Vagina (tissue), 2 donors: ENCODE results near the gene PNPO. TPM values are rescaled to one million over a fixed set of nuclear protein-coding genes. Genes with fewer than 3 reads are reported as not detected.
"Not testable (repeated sequence)": the region's sequence is repeated elsewhere in the genome, so short reads cannot be mapped to it uniquely, and the experiment has no call there.

Experiments
- DNase-seq, 2 donors: peaks; one replicate each; pipeline ENCODE4 v3.0.0-alpha.2; 2017; ENCODE audit errors: extremely low spot score in 2 of 2
- H3K27ac ChIP-seq: fragments of 200-600 bp; sonication (generic); one replicate; pipeline ENCODE4 v1.5.1; 2019
- H3K27me3 ChIP-seq: fragments of 200-600 bp; sonication (generic); one replicate; pipeline ENCODE4 v1.5.1; 2019
- H3K36me3 ChIP-seq, 2 donors: fragments of 200-600 bp; sonication (generic); one replicate each; pipeline ENCODE4 v1.5.1; 2017 to 2019
- H3K4me1 ChIP-seq: fragments of 200-600 bp; sonication (generic); one replicate; pipeline ENCODE4 v1.5.1; 2019
- H3K4me3 ChIP-seq, 2 donors: fragments of 200-600 bp; sonication (generic); 1 replicate in 1 of 2; 2 replicates in 1 of 2; pipeline ENCODE4 v1.5.1; 2016 to 2019
- H3K9me3 ChIP-seq: fragments of 200-600 bp; sonication (generic); one replicate; pipeline ENCODE4 v1.5.1; 2019
- POLR2A ChIP-seq, 2 donors: fragments of 450-650 bp; IDR thresholded peaks; one replicate each; pipeline ENCODE4 v1.6.1; 2017; ENCODE audit warnings: antibody characterized with exemption in 2 of 2, mild to moderate bottlenecking in 2 of 2, moderate library complexity in 2 of 2
- POLR2AphosphoS5 ChIP-seq, 2 donors: sonication (generic); formaldehyde crosslinking; IDR thresholded peaks; one replicate each; pipeline ENCODE4 v1.9.0; 2017; ENCODE audit warnings: antibody characterized with exemption in 2 of 2, mild to moderate bottlenecking in 2 of 2, low read depth in 1 of 2; ENCODE audit not compliant: insufficient read depth in 1 of 2
- intact Hi-C: fragments of 100-400 bp; cut with DNase I; formaldehyde crosslinking; loops from one replicate; pipeline ENCODE4 v1.15.1; 2023
- total RNA-seq: library from RNA; depleted of rRNA; stranded (reverse); fragments of >200 nt; gene quantifications from one replicate; pipeline ENCODE4 v1.2.3, GENCODE V29; 2016
- TF ChIP-seq, protein P1 (sequence below), 3 experiments: fragments of 450-650 bp in 2 of 3; fragments of 200-600 bp in 1 of 3; sonication (generic) in 1 of 3; IDR thresholded peaks; one replicate each; pipeline ENCODE4 v1.5.1; 2017 to 2019; ENCODE audit warnings: antibody characterized with exemption in 3 of 3, mild to moderate bottlenecking in 2 of 3, moderate library complexity in 2 of 3

The PNPO gene
- total RNA-seq, 1 donor from 2014 or later, result 42.7 TPM

DNA sequence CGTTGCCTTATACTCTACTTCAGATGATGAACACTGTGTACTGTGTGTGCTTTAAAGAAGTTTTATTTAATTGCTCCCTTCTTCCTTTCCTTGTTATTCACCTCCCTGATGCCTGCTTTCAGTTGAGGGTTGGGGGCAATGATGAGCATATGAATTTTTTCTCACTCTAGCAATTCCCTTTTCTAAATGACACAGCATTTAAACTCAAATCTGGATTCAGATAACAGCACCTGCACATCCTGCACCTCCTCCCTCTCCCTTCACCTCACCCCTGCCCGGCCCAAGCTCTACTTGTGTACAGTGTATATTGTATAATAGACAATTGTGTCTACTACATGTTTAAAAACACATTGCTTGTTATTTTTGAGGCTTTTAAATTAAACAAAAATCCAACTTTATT, 13.0 kb upstream of the PNPO start:
- H3K9me3 ChIP-seq, result no peaks in the 10 kb centered on the region
- no peaks in the 10 kb centered on the region for H3K4me1 ChIP-seq
- no peak for DNase-seq
- H3K4me3 ChIP-seq, result no peak overlapping the region
- no peaks in the 10 kb centered on the region for H3K27me3 ChIP-seq
- H3K27ac ChIP-seq, result no peak overlapping the region
- intact Hi-C loops, result no loop called here
- TF ChIP-seq, protein P1, sequence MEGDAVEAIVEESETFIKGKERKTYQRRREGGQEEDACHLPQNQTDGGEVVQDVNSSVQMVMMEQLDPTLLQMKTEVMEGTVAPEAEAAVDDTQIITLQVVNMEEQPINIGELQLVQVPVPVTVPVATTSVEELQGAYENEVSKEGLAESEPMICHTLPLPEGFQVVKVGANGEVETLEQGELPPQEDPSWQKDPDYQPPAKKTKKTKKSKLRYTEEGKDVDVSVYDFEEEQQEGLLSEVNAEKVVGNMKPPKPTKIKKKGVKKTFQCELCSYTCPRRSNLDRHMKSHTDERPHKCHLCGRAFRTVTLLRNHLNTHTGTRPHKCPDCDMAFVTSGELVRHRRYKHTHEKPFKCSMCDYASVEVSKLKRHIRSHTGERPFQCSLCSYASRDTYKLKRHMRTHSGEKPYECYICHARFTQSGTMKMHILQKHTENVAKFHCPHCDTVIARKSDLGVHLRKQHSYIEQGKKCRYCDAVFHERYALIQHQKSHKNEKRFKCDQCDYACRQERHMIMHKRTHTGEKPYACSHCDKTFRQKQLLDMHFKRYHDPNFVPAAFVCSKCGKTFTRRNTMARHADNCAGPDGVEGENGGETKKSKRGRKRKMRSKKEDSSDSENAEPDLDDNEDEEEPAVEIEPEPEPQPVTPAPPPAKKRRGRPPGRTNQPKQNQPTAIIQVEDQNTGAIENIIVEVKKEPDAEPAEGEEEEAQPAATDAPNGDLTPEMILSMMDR (IDR thresholded peaks at IDR 0.05), result no peak
- no peak for TF ChIP-seq POLR2A (IDR thresholded peaks at IDR 0.05)
- TF ChIP-seq POLR2AphosphoS5 (IDR thresholded peaks at IDR 0.05; ENCODE audit: insufficient read depth in 1 of 2, low read depth in 1 of 2), result no peak
- H3K36me3 ChIP-seq, result peaks cover 3 to 48% of the 10 kb centered on the region in 2 donors

DNA sequence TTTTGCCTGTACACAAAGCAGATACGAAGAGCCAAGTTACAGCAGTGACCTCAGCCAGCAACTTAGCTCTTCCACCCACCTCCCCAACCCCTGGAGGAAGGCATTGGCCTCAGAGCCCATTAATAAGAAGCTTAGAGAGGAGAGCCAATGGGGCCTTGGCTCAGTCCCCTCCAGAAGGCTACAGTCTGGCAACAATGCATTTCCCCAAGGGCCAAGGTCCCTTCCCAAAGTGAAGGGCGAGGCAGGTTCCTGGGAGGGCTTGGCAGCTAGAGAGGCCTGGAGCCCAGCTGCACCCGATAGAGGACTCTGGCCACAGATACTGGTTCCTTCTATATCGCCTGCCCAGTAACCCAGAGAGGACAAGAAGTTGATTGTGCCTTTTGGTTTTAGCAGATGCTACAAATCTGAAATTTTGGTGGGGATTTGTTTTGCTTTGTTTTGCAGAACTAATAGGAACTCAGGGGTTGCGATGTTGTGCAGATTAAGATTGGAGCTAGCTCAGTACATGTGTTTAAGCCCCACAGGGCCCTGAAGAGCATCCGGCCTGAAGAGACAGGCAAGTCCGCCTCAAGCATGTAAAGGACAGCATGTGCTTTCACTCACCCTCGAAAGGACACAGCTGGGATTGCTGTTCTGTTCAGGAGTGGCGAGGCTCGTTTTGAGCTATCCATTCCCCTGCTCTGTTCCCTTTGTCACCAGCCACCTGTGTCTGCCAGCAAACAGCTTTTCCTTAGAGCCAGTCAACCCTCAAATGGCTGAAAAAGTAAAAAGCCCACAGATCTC, 12.0 kb upstream of the PNPO start:
- Histone ChIP-seq H3K4me1 (no peaks in the 10 kb centered on the region), H3K4me3 (no peak overlapping the region), H3K36me3 (peaks cover 3 to 40% of the 10 kb centered on the region in 2 donors), H3K9me3 (no peaks in the 10 kb centered on the region), H3K27ac (no peak overlapping the region), H3K27me3 (no peaks in the 10 kb centered on the region)
- DNase-seq, result no peak
- no peak for TF ChIP-seq POLR2A (IDR thresholded peaks at IDR 0.05)
- no peak for TF ChIP-seq POLR2AphosphoS5 (IDR thresholded peaks at IDR 0.05; ENCODE audit: insufficient read depth in 1 of 2, low read depth in 1 of 2)
- TF ChIP-seq, protein P1 (IDR thresholded peaks at IDR 0.05), result no peak
- intact Hi-C loops, result no loop called here

- H3K4me3 ChIP-seq, result no peak overlapping the region
- DNase-seq, result no peak
- H3K27ac ChIP-seq, result no peak overlapping the region
- H3K27me3 ChIP-seq, result no peaks in the 10 kb centered on the region
- H3K4me1 ChIP-seq, result no peaks in the 10 kb centered on the region
- intact Hi-C loops, result no loop called here
- H3K36me3 ChIP-seq, result peaks cover 3 to 17% of the 10 kb centered on the region in 2 donors
- no peaks in the 10 kb centered on the region for H3K9me3 ChIP-seq
- TF ChIP-seq POLR2AphosphoS5 (IDR thresholded peaks at IDR 0.05; ENCODE audit: insufficient read depth in 1 of 2, low read depth in 1 of 2) (no peak), POLR2A (IDR thresholded peaks at IDR 0.05) (no peak)
- TF ChIP-seq, protein P1 (IDR thresholded peaks at IDR 0.05), result no peak
Measured at GRCh38 chr17:47931848-47932247, 9.5 kb upstream of the PNPO start.

DNA sequence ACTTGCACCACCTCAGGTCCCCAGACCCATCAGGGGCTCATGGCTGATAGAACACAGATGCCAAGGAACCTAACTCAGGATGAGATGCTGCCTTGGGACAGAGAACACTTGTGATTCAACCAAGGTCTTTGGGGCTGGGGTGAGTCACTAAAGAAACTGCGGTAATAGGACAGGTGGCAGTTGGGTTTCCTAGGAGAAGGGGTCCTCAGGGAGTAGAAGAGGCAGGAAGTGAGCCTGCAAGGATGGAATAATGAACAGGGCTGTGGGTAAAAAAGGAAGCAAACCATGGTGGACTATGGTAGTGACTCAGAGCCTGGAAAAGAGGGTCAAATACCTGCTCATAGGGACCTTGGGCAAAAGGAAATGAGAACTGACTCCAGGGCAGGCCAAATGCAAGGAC, 6.5 kb upstream of the PNPO start:
- Histone ChIP-seq H3K4me1 (no peaks in the 10 kb centered on the region), H3K27me3 (no peaks in the 10 kb centered on the region), H3K36me3 (peaks cover 0 to 4% of the 10 kb centered on the region in 2 donors), H3K9me3 (no peaks in the 10 kb centered on the region), H3K27ac (no peak overlapping the region), H3K4me3 (no peak overlapping the region)
- DNase-seq, result no peak
- TF ChIP-seq, protein P1 (IDR thresholded peaks at IDR 0.05), result no peak
- TF ChIP-seq POLR2AphosphoS5 (IDR thresholded peaks at IDR 0.05; ENCODE audit: insufficient read depth in 1 of 2, low read depth in 1 of 2) (no peak), POLR2A (IDR thresholded peaks at IDR 0.05) (no peak)
- intact Hi-C loops, result no loop called here

- H3K4me3 ChIP-seq, H3K36me3 ChIP-seq, H3K4me1 ChIP-seq, H3K27ac ChIP-seq, intact Hi-C loops, H3K27me3 ChIP-seq, H3K9me3 ChIP-seq, DNase-seq: not testable (repeated sequence)
Measured at GRCh38 chr17:47935468-47935867, 5.9 kb upstream of the PNPO start.
